ENCODE measurements around the gene SLITRK5. TPM values are rescaled to one million over a fixed set of nuclear protein-coding genes. Genes with fewer than 3 reads are reported as not detected.
A peak's percentile ranks its signal among the peaks of the same experiment; 100 is the strongest.

The SLITRK5 gene
- total RNA-seq, 1 experiment from 2014 or later, result 0.09 TPM

GRCh38 chr13:87696458-87696857, 25.3 kb downstream of the SLITRK5 start:
- Histone ChIP-seq H3K79me2 (ENCODE audit: insufficient read depth, low read length) (no peaks in the 10 kb centered on the region), H3K23ac (ENCODE audit: insufficient read length, low read depth, low read length) (no peak overlapping the region), H2AK5ac (ENCODE audit: insufficient read length, low read length) (no peak overlapping the region), H3K4me1 (ENCODE audit: insufficient read depth, low read length) (no peaks in the 10 kb centered on the region), H2AFZ (ENCODE audit: low read length) (no peak overlapping the region), H2BK12ac (ENCODE audit: insufficient read length, low read depth, low read length) (no peak overlapping the region), H3T11ph (ENCODE audit: low read length) (no peak overlapping the region), H3K18ac (ENCODE audit: insufficient read length, low read depth, low read length) (no peak overlapping the region), H4K5ac (ENCODE audit: insufficient read length, low read depth, low read length) (no peak overlapping the region), H2BK5ac (ENCODE audit: insufficient read length, low read length) (no peak overlapping the region), H4K91ac (ENCODE audit: insufficient read length, low read depth, low read length) (no peak overlapping the region), H3K27ac (ENCODE audit: insufficient read length, low read depth, low read length) (no peak overlapping the region), H3K4ac (ENCODE audit: low read depth, low read length) (no peak overlapping the region), H3K4me2 (ENCODE audit: insufficient read depth, insufficient read length, low read length) (no peak overlapping the region), H4K20me1 (ENCODE audit: control insufficient read depth, insufficient read depth, insufficient read length) (no peaks in the 10 kb centered on the region), H4K8ac (replicated peaks; ENCODE audit: insufficient read length, low read depth, low read length) (no peak overlapping the region), H2BK15ac (ENCODE audit: low read depth, low read length) (no peak overlapping the region), H3K9me3 (ENCODE audit: control insufficient read depth, low read depth, low read length) (no peaks in the 10 kb centered on the region), H3K27me3 (ENCODE audit: insufficient read depth, low read length) (no peaks in the 10 kb centered on the region), H3K14ac (ENCODE audit: insufficient read depth, low read length) (no peak overlapping the region), H3K56ac (ENCODE audit: insufficient read length, low read depth, low read length) (no peak overlapping the region), H2BK20ac (ENCODE audit: low read depth, low read length, poor library complexity, severe bottlenecking) (no peak overlapping the region), H3K79me1 (ENCODE audit: insufficient read depth, low read depth, low read length, poor library complexity, severe bottlenecking) (no peaks in the 10 kb centered on the region), H3K23me2 (ENCODE audit: insufficient read length, low read depth, low read length, poor library complexity, severe bottlenecking) (no peaks in the 10 kb centered on the region), H2BK120ac (ENCODE audit: low read depth, low read length, poor library complexity, severe bottlenecking) (no peak overlapping the region), H3K9ac (ENCODE audit: extremely low read depth, insufficient read length, low read length) (no peak overlapping the region)
- no peaks in the 10 kb centered on the region; a peak in 1 of 7 replicates for H3K36me3 Mint-ChIP-seq (ENCODE audit: insufficient read depth in 1 of 3, low read depth in 3 of 3)
- peak overlapping the region in 1 of 3 experiments; percentile 46; a peak in 2 of 7 replicates for H3K27ac Mint-ChIP-seq
- H3K27me3 Mint-ChIP-seq (ENCODE audit: low read depth), result no peaks in the 10 kb centered on the region
- H3K9me3 Mint-ChIP-seq, result no peaks in the 10 kb centered on the region
- H3K4me1 Mint-ChIP-seq, result no peaks in the 10 kb centered on the region
- TF ChIP-seq CTCF (conservative IDR thresholded peaks at IDR 0.05), result no peak
- WGBS (ENCODE audit: extremely low coverage, insufficient read length, low lambda C conversion rate), result no CpG with 5 or more reads among the region's 1 CpG
- H3K4me3 Mint-ChIP-seq, result no peak overlapping the region
- no peak for DNase-seq

Data from H9 (cell line).